Retinal pigment epithelial cell (primary cell): ENCODE data around the gene TAF6L.

Experiments
- DNase-seq: peaks from one replicate; pipeline ENCODE4 v3.0.0-alpha.2; 2010; ENCODE audit warnings: low read depth
- H3K4me3 ChIP-seq: 2 replicates; pipeline ENCODE4 v1.5.1; 2011; ENCODE audit warnings: mild to moderate bottlenecking, low read length, control low read depth, moderate library complexity
- TF ChIP-seq, protein P1 (sequence below): conservative IDR thresholded peaks from 2 replicates; pipeline ENCODE4 v1.5.1; 2011; ENCODE audit warnings: low read depth, low read length, control low read depth, inconsistent platforms

The TAF6L gene

DNA sequence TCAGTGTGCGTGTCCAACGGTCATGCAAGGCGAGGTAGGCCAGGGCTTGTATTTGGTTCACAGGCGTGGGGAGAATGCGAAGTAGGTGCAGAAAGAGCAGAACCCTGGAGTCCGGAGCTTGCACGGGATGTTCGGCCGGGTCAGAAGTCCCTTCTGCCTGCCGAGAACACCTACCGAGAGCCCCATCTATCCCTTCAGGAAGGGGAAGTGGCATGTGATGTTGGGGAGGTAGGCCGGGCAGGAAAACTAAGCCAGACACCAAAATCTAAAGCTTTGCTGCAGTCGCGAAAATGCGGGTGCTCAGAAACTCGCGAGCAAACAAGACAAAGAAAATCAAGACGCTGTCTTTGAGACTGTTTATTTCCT lies 435 bp upstream of the TAF6L start:
- TF ChIP-seq, protein P1, sequence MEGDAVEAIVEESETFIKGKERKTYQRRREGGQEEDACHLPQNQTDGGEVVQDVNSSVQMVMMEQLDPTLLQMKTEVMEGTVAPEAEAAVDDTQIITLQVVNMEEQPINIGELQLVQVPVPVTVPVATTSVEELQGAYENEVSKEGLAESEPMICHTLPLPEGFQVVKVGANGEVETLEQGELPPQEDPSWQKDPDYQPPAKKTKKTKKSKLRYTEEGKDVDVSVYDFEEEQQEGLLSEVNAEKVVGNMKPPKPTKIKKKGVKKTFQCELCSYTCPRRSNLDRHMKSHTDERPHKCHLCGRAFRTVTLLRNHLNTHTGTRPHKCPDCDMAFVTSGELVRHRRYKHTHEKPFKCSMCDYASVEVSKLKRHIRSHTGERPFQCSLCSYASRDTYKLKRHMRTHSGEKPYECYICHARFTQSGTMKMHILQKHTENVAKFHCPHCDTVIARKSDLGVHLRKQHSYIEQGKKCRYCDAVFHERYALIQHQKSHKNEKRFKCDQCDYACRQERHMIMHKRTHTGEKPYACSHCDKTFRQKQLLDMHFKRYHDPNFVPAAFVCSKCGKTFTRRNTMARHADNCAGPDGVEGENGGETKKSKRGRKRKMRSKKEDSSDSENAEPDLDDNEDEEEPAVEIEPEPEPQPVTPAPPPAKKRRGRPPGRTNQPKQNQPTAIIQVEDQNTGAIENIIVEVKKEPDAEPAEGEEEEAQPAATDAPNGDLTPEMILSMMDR = no peak
- peak overlapping the region; percentile 76 for H3K4me3 ChIP-seq
- no peak for DNase-seq

DNA sequence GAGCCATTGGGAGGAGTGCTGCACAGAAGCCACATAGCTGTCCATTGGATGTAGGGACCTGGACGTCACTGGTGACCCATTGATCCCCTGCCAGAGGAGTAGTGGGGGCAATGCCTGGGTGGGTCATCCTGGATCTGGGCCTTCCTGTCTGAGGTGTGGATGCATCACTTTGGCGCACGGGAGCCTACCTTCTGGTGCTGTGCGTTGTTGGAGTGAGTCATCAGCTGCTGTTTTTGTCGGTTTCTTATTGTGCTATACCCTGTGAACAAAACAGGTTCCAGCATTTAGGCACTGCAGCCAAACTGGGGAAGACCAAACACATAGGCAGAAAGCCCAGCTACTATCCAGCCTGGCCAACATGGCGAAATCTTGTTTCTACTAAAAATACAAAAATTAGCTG lies 3.2 kb downstream of the TAF6L start:
- H3K4me3 ChIP-seq = no peak overlapping the region
- no peak for DNase-seq
- TF ChIP-seq, protein P1 = no peak

DNA sequence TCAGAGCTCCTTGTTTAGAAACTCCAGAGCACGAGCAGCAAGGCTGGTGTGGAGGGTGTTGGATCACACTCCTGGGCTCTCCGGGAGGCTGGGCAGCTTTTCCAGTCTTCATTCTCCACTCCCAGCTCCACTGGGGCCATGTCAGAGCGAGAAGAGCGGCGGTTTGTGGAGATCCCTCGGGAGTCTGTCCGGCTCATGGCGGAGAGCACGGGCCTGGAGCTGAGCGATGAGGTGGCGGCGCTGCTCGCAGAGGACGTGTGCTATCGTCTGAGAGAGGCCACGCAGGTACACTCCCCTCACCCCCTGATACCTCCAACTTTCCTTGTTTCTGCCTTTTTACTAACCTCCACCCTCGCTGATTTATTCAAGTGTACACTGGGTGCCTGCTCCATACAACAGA lies 4.5 kb downstream of the TAF6L start:
- no peak overlapping the region for H3K4me3 ChIP-seq
- no peak for DNase-seq
- TF ChIP-seq, protein P1 = no peak

DNA sequence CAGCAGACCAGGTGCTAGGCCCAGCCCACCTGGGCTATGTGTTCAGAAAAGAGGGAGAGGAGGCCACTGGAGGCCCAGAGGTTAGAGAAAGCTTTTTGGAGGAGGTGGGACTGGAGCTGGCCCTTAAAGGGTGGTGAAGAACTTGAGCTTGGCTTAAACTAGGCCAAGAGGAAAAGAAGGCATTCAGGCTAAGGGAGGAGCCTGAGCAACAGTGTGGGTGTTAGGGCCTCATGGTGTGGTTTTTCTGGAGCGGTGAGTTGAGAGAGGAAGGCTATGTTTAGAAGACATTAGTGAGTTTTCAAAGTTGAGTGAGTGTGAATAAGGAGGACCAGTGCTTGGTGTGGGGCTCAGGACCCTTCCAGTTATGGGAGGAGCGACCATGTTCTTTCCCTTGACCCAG lies 6.2 kb downstream of the TAF6L start:
- no peak overlapping the region for H3K4me3 ChIP-seq
- TF ChIP-seq, protein P1 = no peak
- no peak for DNase-seq

DNA sequence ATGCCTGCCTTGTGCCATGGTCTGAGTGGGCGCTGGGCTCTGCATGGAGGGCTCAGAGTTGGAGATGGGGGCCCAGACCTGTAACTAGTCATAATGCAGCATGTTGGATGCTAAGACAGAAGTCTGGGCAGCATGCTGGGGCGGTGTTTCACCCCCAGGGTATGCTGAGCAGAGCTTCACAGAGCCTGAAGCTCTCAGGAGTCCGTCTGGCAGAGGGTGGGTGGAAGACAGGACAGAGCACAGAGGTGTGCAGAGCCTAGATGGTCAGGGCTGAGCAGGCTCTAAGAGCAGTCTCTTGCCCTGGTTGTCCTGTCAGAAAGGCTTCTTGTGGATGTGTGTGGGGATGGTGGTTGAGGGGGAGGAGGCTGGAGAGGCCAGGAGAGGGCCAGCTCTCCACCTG lies 7.2 kb downstream of the TAF6L start:
- no peak overlapping the region for H3K4me3 ChIP-seq
- no peak for DNase-seq
- TF ChIP-seq, protein P1 = no peak

DNA sequence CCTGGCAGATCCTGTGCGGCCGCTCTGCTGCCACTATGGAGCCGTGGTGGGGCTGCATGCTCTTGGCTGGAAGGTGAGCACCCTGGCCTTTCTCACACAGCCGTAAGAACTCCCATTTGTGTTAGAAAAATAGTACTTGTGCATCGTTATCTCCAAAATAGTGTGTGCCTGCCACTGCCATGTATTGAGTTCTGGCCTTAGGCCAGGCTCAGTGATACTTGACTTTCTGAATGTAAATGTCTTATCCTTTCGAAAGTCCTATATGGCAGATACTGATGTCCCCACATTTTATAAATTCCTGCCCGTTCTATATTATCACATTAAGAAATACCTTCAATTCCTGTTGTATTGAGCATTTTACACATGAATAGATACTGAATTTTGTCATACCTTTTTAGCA lies 11.6 kb downstream of the TAF6L start:
- H3K4me3 ChIP-seq = no peak overlapping the region
- no peak for DNase-seq
- TF ChIP-seq, protein P1 = no peak

DNA sequence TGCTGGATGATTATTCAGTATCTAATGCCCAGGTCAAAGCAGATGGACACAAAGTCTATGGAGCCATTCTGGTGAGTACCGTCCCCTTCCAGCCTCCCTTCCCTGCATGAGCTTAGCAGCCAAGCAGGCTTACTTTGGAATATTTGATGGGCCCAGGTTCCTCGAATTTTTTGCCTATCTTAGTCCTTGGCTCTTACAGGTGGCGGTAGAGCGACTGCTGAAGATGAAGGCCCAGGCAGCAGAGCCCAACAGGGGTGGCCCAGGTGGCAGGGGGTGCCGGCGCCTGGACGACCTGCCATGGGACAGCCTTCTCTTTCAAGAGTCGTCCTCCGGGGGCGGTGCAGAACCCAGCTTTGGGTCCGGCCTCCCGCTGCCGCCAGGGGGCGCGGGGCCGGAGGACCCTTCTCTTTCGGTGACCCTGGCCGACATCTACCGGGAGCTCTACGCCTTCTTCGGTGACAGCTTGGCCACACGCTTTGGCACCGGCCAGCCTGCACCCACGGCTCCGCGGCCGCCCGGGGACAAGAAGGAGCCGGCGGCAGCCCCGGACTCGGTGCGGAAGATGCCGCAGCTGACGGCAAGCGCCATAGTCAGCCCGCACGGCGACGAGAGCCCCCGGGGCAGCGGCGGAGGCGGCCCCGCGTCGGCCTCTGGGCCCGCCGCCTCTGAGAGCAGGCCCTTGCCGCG lies 15.3 kb downstream of the TAF6L start:
- H3K4me3 ChIP-seq = peak overlapping the region; percentile 92
- TF ChIP-seq, protein P1 = peak; percentile 99
- DNase-seq = peak; percentile 32
